PC-3 (cell line): ENCODE measurements around the gene MRPL14.
"Not testable (repeated sequence)": the region's sequence is repeated elsewhere in the genome, so short reads cannot be mapped to it uniquely, and the experiment has no call there.

ENCODE experiments used
- CTCF ChIP-seq: fragments of 300-600 bp; sonication (generic); conservative IDR thresholded peaks from 2 replicates; pipeline ENCODE4 v1.5.1; 2017; ENCODE audit warnings: antibody characterized with exemption, low read depth, mild to moderate bottlenecking, low read length
- EZH2 ChIP-seq: fragments of 300-600 bp; sonication (generic); IDR thresholded peaks from one replicate; pipeline ENCODE4 v1.6.1; 2017; ENCODE audit warnings: antibody characterized with exemption, mild to moderate bottlenecking, low read length; ENCODE audit not compliant: unreplicated experiment
- EZH2phosphoT487 ChIP-seq: fragments of 300-600 bp; sonication (generic); IDR thresholded peaks from 2 replicates; pipeline ENCODE4 v1.6.1; 2018; ENCODE audit warnings: mild to moderate bottlenecking, antibody characterized with exemption, low read length, borderline replicate concordance

GRCh38 chr6:44144536-44144935 is 17.3 kb upstream of the MRPL14 start:
- TF ChIP-seq CTCF, EZH2, EZH2phosphoT487: not testable (repeated sequence)
